ENCODE results near the gene B3GALNT1.

B3GALNT1 gene

GRCh38 chr3:161108840-161109239 lies 3.7 kb upstream of the B3GALNT1 start:
- Histone ChIP-seq H3K9ac (ENCODE audit: low read length) (no peak overlapping the region), H3K27ac (ENCODE audit: low read length) (no peak overlapping the region)

GRCh38 chr3:161107311-161107710 lies 2.2 kb upstream of the B3GALNT1 start:
- Histone ChIP-seq H3K9me3 (ENCODE audit: control insufficient read depth, low read depth, low read length) (no peaks in the 10 kb centered on the region), H3K4me1 (ENCODE audit: control insufficient read depth, low read depth, low read length) (no peaks in the 10 kb centered on the region), H3K27ac (ENCODE audit: low read length) (no peak overlapping the region), H3K4me3 (ENCODE audit: low read length) (no peak overlapping the region), H3K27me3 (ENCODE audit: control insufficient read depth, insufficient read depth, low read length) (peaks cover 25% of the 10 kb centered on the region), H3K36me3 (ENCODE audit: control insufficient read depth, low read depth, low read length) (no peaks in the 10 kb centered on the region), H3K9ac (ENCODE audit: low read length) (no peak overlapping the region)

More at GRCh38 chr3:161108840-161109239, 3.7 kb upstream of the B3GALNT1 start:
- Histone ChIP-seq H3K27me3 (ENCODE audit: control insufficient read depth, insufficient read depth, low read length) (peaks cover 20% of the 10 kb centered on the region), H3K4me1 (ENCODE audit: control insufficient read depth, low read depth, low read length) (no peaks in the 10 kb centered on the region), H3K4me3 (ENCODE audit: low read length) (no peak overlapping the region), H3K9me3 (ENCODE audit: control insufficient read depth, low read depth, low read length) (no peaks in the 10 kb centered on the region), H3K36me3 (ENCODE audit: control insufficient read depth, low read depth, low read length) (no peaks in the 10 kb centered on the region)

GRCh38 chr3:161103776-161104385 lies 1.3 kb downstream of the B3GALNT1 start:
- no peaks in the 10 kb centered on the region for H3K9me3 ChIP-seq (ENCODE audit: control insufficient read depth, low read depth, low read length)
- no peak overlapping the region for H3K27ac ChIP-seq (ENCODE audit: low read length)
- no peaks in the 10 kb centered on the region for H3K36me3 ChIP-seq (ENCODE audit: control insufficient read depth, low read depth, low read length)
- H3K9ac ChIP-seq (ENCODE audit: low read length), result no peak overlapping the region
- no peaks in the 10 kb centered on the region for H3K4me1 ChIP-seq (ENCODE audit: control insufficient read depth, low read depth, low read length)
- peak overlapping the region; percentile 52 for H3K4me3 ChIP-seq (ENCODE audit: low read length)
- peaks cover 25% of the 10 kb centered on the region for H3K27me3 ChIP-seq (ENCODE audit: control insufficient read depth, insufficient read depth, low read length)

- Histone ChIP-seq H3K9ac (ENCODE audit: low read length) (no peak overlapping the region), H3K36me3 (ENCODE audit: control insufficient read depth, low read depth, low read length) (no peaks in the 10 kb centered on the region), H3K27me3 (ENCODE audit: control insufficient read depth, insufficient read depth, low read length) (peaks cover 25% of the 10 kb centered on the region), H3K27ac (ENCODE audit: low read length) (no peak overlapping the region), H3K9me3 (ENCODE audit: control insufficient read depth, low read depth, low read length) (no peaks in the 10 kb centered on the region), H3K4me3 (ENCODE audit: low read length) (no peak overlapping the region), H3K4me1 (ENCODE audit: control insufficient read depth, low read depth, low read length) (no peaks in the 10 kb centered on the region)
These were observed 3.5 kb downstream of the B3GALNT1 start for GRCh38 chr3:161101609-161102008.

GRCh38 chr3:161100994-161101393 lies 4.2 kb downstream of the B3GALNT1 start:
- H3K27ac ChIP-seq (ENCODE audit: low read length), result no peak overlapping the region
- H3K9ac ChIP-seq (ENCODE audit: low read length), result no peak overlapping the region
- H3K9me3 ChIP-seq (ENCODE audit: control insufficient read depth, low read depth, low read length), result no peaks in the 10 kb centered on the region
- H3K27me3 ChIP-seq (ENCODE audit: control insufficient read depth, insufficient read depth, low read length), result peaks cover 19% of the 10 kb centered on the region
- H3K36me3 ChIP-seq (ENCODE audit: control insufficient read depth, low read depth, low read length), result no peaks in the 10 kb centered on the region
- no peaks in the 10 kb centered on the region for H3K4me1 ChIP-seq (ENCODE audit: control insufficient read depth, low read depth, low read length)
- no peak overlapping the region for H3K4me3 ChIP-seq (ENCODE audit: low read length)

GRCh38 chr3:161096771-161097367 lies 8.3 kb downstream of the B3GALNT1 start:
- no peaks in the 10 kb centered on the region for H3K27me3 ChIP-seq (ENCODE audit: control insufficient read depth, insufficient read depth, low read length)
- no peak overlapping the region for H3K9ac ChIP-seq (ENCODE audit: low read length)
- no peak overlapping the region for H3K27ac ChIP-seq (ENCODE audit: low read length)
- H3K36me3 ChIP-seq (ENCODE audit: control insufficient read depth, low read depth, low read length), result no peaks in the 10 kb centered on the region
- H3K9me3 ChIP-seq (ENCODE audit: control insufficient read depth, low read depth, low read length), result no peaks in the 10 kb centered on the region
- H3K4me1 ChIP-seq (ENCODE audit: control insufficient read depth, low read depth, low read length), result no peaks in the 10 kb centered on the region
- H3K4me3 ChIP-seq (ENCODE audit: low read length), result no peak overlapping the region

GRCh38 chr3:161093895-161094294 lies 11.3 kb downstream of the B3GALNT1 start:
- Histone ChIP-seq H3K4me3 (ENCODE audit: low read length) (no peak overlapping the region), H3K36me3 (ENCODE audit: control insufficient read depth, low read depth, low read length) (no peaks in the 10 kb centered on the region), H3K4me1 (ENCODE audit: control insufficient read depth, low read depth, low read length) (no peaks in the 10 kb centered on the region), H3K9me3 (ENCODE audit: control insufficient read depth, low read depth, low read length) (no peaks in the 10 kb centered on the region), H3K27me3 (ENCODE audit: control insufficient read depth, insufficient read depth, low read length) (no peaks in the 10 kb centered on the region), H3K27ac (ENCODE audit: low read length) (no peak overlapping the region), H3K9ac (ENCODE audit: low read length) (no peak overlapping the region)

- Histone ChIP-seq H3K9me3 (ENCODE audit: control insufficient read depth, low read depth, low read length) (no peaks in the 10 kb centered on the region), H3K36me3 (ENCODE audit: control insufficient read depth, low read depth, low read length) (no peaks in the 10 kb centered on the region), H3K4me3 (ENCODE audit: low read length) (no peak overlapping the region), H3K4me1 (ENCODE audit: control insufficient read depth, low read depth, low read length) (no peaks in the 10 kb centered on the region), H3K9ac (ENCODE audit: low read length) (no peak overlapping the region), H3K27ac (ENCODE audit: low read length) (no peak overlapping the region), H3K27me3 (ENCODE audit: control insufficient read depth, insufficient read depth, low read length) (no peaks in the 10 kb centered on the region)
These were observed 20.9 kb downstream of the B3GALNT1 start for GRCh38 chr3:161084277-161084676.

GRCh38 chr3:161083131-161083530 lies 22.0 kb downstream of the B3GALNT1 start:
- Histone ChIP-seq H3K27me3 (ENCODE audit: control insufficient read depth, insufficient read depth, low read length) (no peaks in the 10 kb centered on the region), H3K9me3 (ENCODE audit: control insufficient read depth, low read depth, low read length) (no peaks in the 10 kb centered on the region), H3K9ac (ENCODE audit: low read length) (no peak overlapping the region), H3K4me3 (ENCODE audit: low read length) (no peak overlapping the region), H3K36me3 (ENCODE audit: control insufficient read depth, low read depth, low read length) (no peaks in the 10 kb centered on the region), H3K4me1 (ENCODE audit: control insufficient read depth, low read depth, low read length) (no peaks in the 10 kb centered on the region), H3K27ac (ENCODE audit: low read length) (no peak overlapping the region)

- Histone ChIP-seq H3K9ac (ENCODE audit: low read length) (no peak overlapping the region), H3K27ac (ENCODE audit: low read length) (no peak overlapping the region), H3K4me3 (ENCODE audit: low read length) (no peak overlapping the region), H3K9me3 (ENCODE audit: control insufficient read depth, low read depth, low read length) (no peaks in the 10 kb centered on the region), H3K27me3 (ENCODE audit: control insufficient read depth, insufficient read depth, low read length) (no peaks in the 10 kb centered on the region), H3K36me3 (ENCODE audit: control insufficient read depth, low read depth, low read length) (no peaks in the 10 kb centered on the region), H3K4me1 (ENCODE audit: control insufficient read depth, low read depth, low read length) (no peaks in the 10 kb centered on the region)
These were observed 23.1 kb downstream of the B3GALNT1 start for GRCh38 chr3:161082063-161082462.

- Histone ChIP-seq H3K9me3 (ENCODE audit: control insufficient read depth, low read depth, low read length) (no peaks in the 10 kb centered on the region), H3K27me3 (ENCODE audit: control insufficient read depth, insufficient read depth, low read length) (no peaks in the 10 kb centered on the region), H3K9ac (ENCODE audit: low read length) (no peak overlapping the region), H3K4me3 (ENCODE audit: low read length) (no peak overlapping the region), H3K36me3 (ENCODE audit: control insufficient read depth, low read depth, low read length) (no peaks in the 10 kb centered on the region), H3K27ac (ENCODE audit: low read length) (no peak overlapping the region), H3K4me1 (ENCODE audit: control insufficient read depth, low read depth, low read length) (no peaks in the 10 kb centered on the region)
These were observed 23.5 kb downstream of the B3GALNT1 start for GRCh38 chr3:161081633-161082032.

- Histone ChIP-seq H3K4me1 (ENCODE audit: control insufficient read depth, low read depth, low read length) (no peaks in the 10 kb centered on the region), H3K27me3 (ENCODE audit: control insufficient read depth, insufficient read depth, low read length) (no peaks in the 10 kb centered on the region), H3K27ac (ENCODE audit: low read length) (no peak overlapping the region), H3K36me3 (ENCODE audit: control insufficient read depth, low read depth, low read length) (no peaks in the 10 kb centered on the region), H3K4me3 (ENCODE audit: low read length) (no peak overlapping the region), H3K9me3 (ENCODE audit: control insufficient read depth, low read depth, low read length) (no peaks in the 10 kb centered on the region), H3K9ac (ENCODE audit: low read length) (no peak overlapping the region)
These were observed 32.0 kb downstream of the B3GALNT1 start for GRCh38 chr3:161073181-161073580.
